GM18499 (cell line): ENCODE data around the gene PCOLCE2.

Experiments used
- ATAC-seq: cut with Tn5 transposase; IDR thresholded peaks from one replicate; pipeline ENCODE4 v1.9.1; 2021; ENCODE audit warnings: moderate number of reproducible peaks; ENCODE audit not compliant: insufficient read depth, unreplicated experiment

The PCOLCE2 gene, protein sequence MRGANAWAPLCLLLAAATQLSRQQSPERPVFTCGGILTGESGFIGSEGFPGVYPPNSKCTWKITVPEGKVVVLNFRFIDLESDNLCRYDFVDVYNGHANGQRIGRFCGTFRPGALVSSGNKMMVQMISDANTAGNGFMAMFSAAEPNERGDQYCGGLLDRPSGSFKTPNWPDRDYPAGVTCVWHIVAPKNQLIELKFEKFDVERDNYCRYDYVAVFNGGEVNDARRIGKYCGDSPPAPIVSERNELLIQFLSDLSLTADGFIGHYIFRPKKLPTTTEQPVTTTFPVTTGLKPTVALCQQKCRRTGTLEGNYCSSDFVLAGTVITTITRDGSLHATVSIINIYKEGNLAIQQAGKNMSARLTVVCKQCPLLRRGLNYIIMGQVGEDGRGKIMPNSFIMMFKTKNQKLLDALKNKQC

DNA sequence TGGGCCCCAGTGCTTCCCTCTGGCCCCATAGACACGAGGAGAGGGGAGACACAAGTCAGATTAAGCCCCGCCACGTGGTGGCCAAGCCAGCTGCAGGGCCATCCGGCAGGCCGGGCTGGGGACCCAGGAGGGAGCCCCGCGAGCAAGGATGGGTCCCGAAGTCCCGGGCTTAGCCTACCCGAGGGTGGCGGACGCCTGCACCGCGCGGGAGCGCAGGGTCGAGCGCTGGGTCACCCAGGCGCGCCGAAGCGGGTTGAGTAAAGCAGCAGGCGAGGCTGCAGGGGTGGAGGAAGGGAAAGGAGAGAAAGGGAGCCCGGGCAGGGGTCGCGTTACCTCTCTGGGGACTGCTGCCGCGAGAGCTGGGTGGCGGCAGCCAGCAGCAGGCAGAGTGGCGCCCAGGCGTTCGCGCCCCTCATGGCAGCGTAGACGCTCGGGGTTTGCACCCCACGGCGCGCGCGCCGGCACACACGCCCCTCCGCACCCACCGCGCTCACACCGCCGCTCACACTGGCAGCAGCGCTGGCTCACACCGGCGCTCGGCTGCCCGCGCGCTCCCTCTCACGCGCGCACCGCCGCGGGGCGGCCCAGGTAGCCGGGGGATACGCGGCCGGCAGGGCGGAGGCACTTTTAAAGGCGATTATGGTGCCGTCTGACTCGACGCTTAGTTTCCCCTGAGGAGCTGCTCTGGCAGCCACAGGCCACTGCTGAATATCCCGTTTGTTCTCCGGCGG is at the start of gene PCOLCE2:
Gene PCOLCE2, minus strand, starts transcription at position 603 of the 731 bp plus-strand sequence. Its CDS starts 187 bp downstream, at position 416.
- ATAC-seq: no peak

DNA sequence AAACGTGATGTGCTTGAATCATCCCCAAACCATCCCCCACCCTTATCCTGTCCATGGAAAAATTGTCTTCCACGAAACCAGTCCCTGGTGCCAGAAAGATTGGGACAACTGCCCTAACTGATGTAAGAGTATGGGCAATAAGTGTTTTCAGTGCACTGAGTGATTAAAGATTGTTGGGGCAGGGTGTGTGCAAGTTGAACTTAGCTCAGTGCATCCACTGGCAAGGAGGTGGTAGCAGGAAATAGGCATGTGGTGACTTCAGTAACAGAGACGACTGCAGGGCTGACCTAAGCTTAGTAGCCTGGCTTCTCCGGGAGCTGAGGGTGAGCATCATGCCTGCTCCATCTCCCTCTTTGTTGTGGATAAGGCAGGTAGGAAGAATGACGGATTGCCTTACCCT is 47.1 kb upstream of the PCOLCE2 start:
- ATAC-seq: no peak

DNA sequence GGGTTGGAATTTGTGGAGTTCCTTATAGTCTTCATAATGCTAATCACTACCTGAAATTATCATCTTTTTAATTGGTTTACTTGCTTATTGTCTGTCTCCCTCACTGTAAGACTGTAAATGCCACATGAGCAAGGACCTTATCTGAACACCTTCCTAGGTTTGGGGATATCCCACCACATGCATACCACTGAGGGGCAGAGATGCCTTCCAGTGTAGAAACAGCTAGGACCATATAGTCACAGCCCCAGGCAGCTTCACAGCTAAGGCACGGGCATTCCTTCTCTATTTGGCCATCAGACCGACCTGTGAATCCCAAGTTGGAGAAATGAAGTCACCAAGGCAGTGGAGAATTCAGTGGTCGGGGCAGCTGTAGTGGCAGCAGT is 46.0 kb upstream of the PCOLCE2 start:
- ATAC-seq: no peak

DNA sequence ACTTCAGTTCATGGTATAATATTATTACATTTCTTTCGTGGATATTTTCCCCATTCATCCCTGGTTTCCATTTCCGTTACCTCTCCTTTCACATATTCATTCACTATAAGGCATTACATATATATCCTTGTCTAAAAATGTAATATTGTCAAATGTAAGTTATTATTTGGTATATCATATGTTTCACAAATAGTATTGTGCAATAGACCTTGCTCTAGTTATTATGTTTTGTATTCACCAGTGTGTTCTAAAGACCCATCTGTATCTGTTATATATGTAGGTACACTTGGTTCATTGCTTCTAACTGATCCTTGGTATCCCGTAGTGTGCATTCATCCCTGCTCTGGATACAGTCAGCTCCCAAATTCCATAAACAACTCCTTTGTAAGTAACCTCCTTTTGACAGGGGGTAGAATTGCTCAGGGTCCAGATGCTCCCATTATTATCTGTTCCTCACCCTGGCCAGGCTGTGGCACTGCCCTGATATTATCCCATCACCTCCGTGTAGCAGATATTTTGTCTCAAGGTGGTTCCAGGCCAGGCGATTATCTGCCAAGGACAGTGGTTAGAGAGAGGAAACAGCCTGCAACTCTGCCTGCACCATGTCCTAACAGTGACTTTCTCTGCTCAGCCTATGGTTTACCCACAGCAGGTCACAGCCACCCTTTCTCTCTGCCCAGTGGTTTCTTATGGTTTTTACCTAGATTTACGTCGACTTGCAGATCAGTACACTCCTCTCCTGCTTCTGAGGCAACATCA is 45.4 kb upstream of the PCOLCE2 start:
- no peak for ATAC-seq

DNA sequence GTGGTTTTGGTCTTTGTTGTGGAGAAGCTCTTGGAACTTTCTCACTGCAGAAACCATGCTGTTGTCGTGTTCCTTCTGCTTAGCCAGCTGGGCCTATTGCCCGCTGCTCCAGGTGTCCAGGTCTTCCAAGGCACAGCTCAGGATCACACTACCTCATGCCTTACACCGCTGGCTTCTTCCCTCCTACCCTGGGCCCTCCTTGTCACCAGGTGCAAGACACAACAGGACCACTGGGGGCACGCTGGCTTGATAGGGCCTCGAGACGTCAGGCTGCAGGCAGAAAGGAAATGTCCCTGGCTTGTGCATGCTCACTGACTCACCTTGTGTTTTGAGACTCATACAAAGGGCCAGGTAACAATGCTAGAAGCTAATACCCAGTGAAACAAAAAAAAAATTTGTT is 42.3 kb upstream of the PCOLCE2 start:
- no peak for ATAC-seq

DNA sequence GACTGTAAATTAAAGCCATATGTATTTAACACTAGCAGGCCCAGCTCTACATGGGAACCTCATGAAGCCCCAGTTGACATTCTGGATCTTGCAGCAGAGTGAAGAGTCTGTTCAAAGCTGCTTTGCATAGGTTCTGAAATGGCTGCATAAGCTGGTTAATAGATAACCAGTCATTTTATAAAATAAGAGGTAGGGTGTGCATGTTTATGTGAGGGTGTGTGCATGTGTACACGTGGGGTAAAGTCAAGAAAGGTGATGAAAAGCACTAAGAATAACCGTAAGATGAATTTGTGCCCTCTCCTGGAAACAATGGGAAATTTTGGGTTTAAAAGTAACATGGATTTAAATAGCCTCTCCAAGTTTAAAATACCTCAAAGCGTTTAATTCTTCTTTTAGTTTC is 41.6 kb upstream of the PCOLCE2 start:
- no peak for ATAC-seq

DNA sequence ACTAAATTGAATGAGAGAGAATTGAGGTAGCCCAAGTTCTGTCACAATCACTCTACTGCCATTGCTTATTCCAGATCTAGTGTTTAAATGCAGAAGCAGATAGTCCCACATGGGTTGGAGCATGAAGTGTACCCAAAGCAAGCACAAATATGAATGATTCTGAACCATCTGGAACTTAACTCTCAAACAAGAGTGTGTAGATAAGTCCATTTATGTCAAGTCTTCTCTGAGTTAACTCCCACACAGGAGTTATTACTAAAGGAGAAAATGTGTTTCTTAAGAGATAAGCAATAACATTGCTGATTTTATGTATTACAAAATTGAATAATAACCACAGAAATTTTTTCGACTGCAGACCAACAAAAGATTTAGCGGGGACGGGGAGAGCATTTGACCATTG is 41.0 kb upstream of the PCOLCE2 start:
- ATAC-seq: no peak

DNA sequence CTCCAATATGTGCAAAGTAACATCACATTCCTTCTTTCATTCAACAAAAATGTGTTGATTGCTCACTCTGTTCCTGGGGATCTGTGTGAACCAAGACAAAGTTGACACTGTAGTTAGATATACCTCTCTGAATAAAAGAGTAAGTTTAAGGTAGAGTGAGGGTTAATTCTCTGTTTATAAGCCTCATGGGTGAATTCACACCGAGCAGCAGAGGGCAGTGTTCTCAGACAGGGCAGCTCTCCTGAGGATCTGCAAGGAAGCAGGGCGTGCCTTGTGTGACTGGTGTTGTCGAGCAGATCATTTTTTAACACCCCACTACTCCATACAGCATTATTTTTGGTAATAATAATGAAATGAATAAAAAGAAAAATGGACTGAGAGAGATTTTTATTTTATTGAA is 40.2 kb upstream of the PCOLCE2 start:
- ATAC-seq: no peak

DNA sequence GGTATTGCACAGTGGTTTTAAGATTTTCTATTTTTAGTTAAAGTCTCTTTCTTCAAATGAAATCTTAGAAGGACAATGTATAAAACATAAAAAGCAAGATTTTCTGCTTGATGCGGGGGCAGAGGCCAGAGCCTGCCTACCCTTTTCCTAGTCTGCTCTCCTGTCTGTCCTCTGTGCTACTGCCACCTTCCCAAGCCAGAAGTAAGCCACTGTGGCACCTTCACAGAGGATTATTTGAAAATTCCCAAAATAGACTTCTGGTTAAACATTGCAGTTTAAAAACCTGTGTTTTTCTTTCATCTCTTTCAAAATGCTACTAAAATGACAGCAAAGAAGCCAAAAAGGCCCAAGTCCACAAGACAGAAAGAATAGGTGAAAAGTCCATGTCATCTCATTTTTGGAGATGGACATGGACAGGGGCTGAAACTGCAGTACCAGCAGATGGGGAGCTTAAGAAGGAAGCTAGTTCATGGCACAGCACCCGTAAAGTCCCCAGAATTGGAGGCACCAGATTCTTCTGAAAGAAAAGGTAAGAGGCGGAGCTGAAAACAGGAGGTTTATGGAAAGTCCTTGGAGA is 37.6 kb upstream of the PCOLCE2 start:
- ATAC-seq: no peak

DNA sequence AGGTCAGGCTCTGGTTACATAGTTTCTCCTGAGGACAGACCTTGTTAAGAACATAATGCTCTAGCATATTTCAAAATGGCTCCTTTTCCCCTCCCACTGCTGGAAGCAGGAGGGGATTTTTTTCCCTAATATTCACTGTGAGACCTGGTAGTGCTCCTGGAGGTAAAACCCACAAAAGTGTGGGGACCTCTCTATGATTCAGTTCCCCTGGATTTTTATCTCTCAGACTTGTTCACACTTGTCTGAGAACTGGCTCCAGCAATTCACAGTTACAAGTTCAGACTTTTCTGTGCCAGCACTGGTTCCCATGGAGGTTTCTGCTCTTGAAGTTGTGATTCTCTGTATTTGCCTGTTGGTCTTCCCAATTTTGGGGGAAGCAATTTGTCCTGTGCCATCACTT is 36.3 kb upstream of the PCOLCE2 start:
- ATAC-seq: no peak

DNA sequence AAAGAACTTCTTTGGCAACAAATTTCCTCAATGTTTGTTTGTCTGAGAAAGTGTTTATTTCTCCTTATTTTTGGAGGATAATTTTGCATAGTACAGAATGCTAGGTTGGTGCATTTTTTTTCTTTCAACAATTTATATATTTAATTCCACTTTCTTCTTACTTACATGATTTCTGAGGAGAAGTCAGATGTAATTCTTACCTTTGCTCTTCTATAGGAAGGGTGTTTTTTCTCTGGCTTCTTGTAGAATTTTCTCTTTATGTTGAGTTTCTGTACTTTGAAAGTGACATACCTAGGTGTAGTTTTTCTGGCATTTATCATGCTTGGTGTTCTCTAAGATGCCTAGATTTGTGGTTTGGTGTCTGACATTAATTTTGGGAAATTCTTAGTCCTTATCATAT is 34.8 kb upstream of the PCOLCE2 start:
- ATAC-seq: no peak

DNA sequence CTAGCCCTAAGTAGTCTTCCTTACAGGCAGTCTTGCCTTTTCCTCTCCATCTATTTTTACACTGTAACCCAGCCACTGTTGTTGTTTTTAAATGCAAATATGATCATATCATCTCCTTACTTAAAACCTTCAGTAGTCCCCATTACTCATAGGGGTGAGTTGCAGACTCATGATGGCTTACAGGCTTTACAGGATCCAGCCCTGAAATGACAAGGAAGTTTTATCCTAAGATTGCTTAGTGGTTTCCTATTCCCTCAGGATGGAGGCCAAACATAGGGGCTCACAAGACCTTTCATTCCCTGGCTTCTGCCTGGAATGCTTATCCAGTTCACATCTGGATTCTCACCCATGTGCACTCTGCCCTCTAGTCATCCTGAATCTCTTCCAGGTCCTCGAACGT is 27.7 kb upstream of the PCOLCE2 start:
- ATAC-seq: no peak

DNA sequence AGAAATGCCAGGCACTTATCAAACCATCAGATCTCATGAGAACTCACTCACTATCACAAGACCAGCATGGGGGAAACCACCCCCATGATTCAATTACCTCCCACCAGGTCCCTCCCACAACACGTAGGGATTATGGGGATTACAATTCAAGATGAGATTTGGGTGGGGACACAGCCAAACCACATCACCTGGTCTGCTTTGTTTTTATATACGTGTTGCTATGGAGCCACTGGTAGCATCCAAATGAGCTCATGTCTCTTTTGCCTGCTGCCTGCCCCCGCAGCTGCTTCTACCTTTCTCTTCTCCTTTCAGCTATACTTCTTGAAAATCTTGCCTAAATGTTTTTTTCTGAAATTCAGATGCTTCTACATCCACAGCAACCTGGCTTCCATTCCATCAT is 26.8 kb upstream of the PCOLCE2 start:
- no peak for ATAC-seq

DNA sequence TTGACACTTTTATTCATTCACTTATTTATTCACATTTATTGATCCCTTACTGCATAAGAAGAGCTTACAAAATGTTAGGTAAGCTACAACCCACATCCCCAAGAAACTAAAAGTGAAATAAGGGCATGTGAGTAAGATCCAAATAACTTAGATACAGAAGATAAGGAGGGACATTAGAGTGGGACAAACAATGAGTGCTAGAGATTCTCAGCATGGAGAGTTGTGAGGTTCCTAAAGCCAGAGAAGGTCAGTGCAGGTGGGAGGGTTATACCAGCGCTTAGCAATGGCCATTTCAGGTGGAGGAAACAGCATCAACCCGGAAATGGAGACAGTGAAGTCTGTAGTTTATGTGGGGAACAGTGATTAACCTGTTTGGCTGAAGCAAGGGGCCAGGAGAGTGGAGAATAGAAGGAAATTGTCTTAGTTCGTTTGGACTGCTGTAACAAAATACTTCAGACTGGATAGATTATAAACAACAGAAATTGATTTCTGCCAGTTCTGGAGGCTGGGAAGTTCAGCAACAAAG is 25.5 kb upstream of the PCOLCE2 start:
- no peak for ATAC-seq

DNA sequence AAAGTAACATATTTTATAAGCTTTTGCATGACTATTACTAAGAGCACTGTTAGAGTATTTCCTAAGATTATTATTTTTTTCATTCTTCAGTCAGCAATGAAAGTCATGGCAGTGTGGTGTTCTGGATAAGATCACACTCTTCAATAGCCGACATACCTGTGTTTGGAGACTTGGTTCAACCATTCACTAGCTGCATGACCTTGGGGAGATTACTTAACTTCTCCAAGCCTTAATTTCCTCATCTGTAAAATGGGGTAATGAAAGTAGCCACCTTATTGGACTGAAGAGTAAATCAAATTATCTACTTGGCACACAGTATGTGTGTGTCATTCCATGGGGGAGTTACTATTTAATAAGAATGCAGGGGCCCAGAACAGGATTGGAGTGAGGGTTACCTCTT is 24.5 kb upstream of the PCOLCE2 start:
- no peak for ATAC-seq

DNA sequence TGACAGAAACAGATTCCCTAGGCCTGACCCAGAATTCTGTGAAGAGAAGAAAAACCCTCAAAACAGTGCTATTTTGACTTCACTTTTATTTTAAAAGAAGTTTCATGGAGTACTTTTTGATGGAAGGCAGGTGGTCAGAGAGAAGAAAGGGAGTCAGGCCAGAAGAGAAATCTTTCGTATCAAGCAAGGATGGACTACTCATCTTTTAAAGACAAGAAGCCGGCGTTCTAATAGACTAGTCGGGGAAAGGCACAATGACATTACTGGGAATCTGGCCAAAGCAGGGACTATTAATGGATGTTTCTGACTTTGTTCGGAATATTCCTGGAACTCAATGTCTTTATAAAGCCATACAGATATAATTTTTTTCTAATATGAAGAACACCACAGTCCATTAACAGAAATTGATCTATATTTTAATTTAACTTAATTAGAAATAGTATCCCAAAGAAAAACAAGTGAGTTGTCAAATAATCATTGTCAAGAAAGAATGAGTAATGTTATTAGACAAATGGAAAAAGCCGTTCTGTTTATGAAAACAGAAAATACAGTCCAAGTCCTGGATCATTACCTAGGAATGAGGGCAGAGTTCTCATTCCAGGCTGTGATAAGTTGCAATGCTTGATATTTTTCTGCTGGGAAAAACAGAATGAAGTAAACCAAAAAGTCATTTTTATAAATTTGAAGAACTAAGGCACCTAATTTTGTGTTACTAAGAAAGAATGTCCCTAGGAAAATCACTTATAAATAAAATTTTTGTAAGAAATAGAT is 23.7 kb upstream of the PCOLCE2 start:
- no peak for ATAC-seq

DNA sequence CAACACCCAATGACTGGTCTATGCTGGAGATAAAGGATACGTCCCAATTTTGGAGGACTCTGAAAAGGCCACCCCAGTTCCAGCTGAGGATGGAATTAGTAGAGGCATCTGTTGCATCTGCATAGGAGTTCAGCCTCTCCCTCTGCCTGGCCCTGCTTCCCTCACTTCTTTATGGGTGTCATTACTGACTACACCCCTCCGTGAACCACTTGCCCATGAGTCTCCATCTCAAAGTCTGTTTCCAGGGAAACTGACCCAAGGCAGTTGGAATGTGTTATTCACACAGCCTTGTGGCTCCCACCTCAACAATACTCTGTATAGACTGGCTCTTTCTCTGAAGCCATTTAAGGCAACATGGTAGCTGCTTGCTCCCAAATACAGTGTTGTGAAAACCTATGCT is 21.4 kb upstream of the PCOLCE2 start:
- no peak for ATAC-seq

DNA sequence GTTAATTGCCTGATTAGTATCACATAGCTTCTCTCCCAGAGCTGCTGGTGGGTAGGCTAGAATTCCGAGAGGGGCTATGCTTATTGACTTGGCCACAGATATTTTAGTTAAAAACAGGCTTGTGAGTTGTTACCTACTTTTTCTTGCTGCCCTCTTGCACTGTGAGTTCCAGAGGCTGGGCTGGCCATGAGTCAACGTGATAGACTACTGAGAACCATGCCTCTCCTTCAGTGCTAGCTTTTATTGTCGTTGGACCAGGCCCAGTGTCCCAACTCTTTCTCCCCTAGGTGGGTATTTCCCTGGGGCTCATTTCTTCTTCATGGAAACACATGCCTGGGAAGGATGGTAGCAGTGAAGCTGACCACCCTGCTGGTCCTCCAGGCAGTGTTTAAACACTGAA is 20.4 kb upstream of the PCOLCE2 start:
- no peak for ATAC-seq

DNA sequence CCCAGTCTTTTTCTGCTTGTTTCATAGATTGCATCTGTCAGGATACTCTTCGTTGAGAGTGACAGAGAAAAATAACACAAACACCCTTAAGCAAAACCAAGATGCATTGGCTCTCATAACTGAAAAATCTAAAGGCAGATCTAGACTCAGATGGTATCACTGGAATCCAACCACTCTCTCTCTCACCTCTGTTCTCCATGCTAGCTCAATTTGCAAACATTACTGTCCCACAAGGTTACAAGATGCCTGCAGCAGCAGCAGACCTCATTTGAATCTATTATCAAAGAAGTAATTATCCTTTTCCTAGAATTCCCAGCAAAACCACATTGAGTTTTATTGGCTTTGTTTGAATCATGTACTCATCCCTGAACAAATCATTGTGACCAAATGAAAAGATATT is 19.1 kb upstream of the PCOLCE2 start:
- ATAC-seq: no peak
